Psoas muscle (tissue), 8 donors: ENCODE data around the gene MYCN. TPM values are rescaled to one million over a fixed set of nuclear protein-coding genes. Genes with fewer than 3 reads are reported as not detected.

Experiments used
- ATAC-seq, 4 donors: fragments of 200-7000 bp; cut with Tn5 transposase; one replicate each; pipeline ENCODE4 v1.9.1; 2020; ENCODE audit warnings: moderate library complexity in 3 of 4, mild to moderate bottlenecking in 2 of 4
- DNase-seq, 2 donors: peaks; one replicate each; pipeline ENCODE4 v3.0.0-alpha.2; 2020
- H3K27ac ChIP-seq: fragments of 200-600 bp; one replicate; pipeline ENCODE4 v1.8.0; 2022
- H3K27me3 ChIP-seq, 3 donors: fragments of 200-600 bp in 1 of 3; one replicate each; pipeline versions ENCODE4 v1.6.1 to v1.8.0; 2013 to 2022; ENCODE audit warnings: low read length in 2 of 3, mild to moderate bottlenecking in 2 of 3, moderate library complexity in 1 of 3; ENCODE audit not compliant: insufficient read depth in 3 of 3
- H3K36me3 ChIP-seq, 2 donors: fragments of 200-600 bp in 1 of 2; one replicate each; pipeline versions ENCODE4 v1.6.1 to v1.8.0; 2013 to 2022; ENCODE audit warnings: low read depth in 1 of 2, mild to moderate bottlenecking in 1 of 2, moderate library complexity in 1 of 2; ENCODE audit not compliant: insufficient read depth in 1 of 2
- H3K4me1 ChIP-seq: fragments of 200-600 bp; one replicate; pipeline ENCODE4 v1.8.0; 2022
- H3K4me3 ChIP-seq: fragments of 200-600 bp; one replicate; pipeline ENCODE4 v1.8.0; 2022; ENCODE audit warnings: mild to moderate bottlenecking
- H3K9me3 ChIP-seq: fragments of 200-600 bp; one replicate; pipeline ENCODE4 v1.8.0; 2022
- WGBS, 3 donors: extraction: QIAGEN DNeasy Blood & Tissue Kit; methylation state at CpG; one replicate each; pipeline versions ENCODE4 v1.1.6 to v1.1.7; 2013; 5-methylcytosine and 5-hydroxymethylcytosine counted together
- intact Hi-C, 2 donors: fragments of 100-400 bp; cut with DNase I; formaldehyde crosslinking; loops; one replicate each; pipeline versions ENCODE4 v1.11.0 to v1.14.2; 2022
- polyA plus RNA-seq, 3 donors: library from polyadenylated mRNA; stranded (reverse); fragments of 200-250 nt; gene quantifications; one replicate each; pipeline ENCODE4 v1.2.3, GENCODE V29; 2013
- total RNA-seq, 4 donors: library from RNA; stranded (reverse); fragmentation: NEBNext Ultra II Directional in 2 of 4; extraction: Animal tissue kit (Norgen Biotek cat#: 25700) in 2 of 4; gene quantifications; one replicate each; pipeline versions ENCODE4 v1.2.1 to v1.2.4, GENCODE V29; 2021 to 2023
- TF ChIP-seq, protein P1 (sequence below): fragments of 200-600 bp; IDR thresholded peaks from one replicate; pipeline ENCODE4 v1.8.0; 2022; ENCODE audit warnings: antibody characterized with exemption
- donor health status: healthy with polysubstance abuse.
- donor health status: DM: no; HTN: no; CAD: no; lungs with moderate emphysema.
- donor health status: Bipolar disorder and iron deficiency.
- donor health status: healthy.
- donor health status: DM: yes; HTN: yes; CAD: no.
- donor health status: DM: no; HTN: no; CAD: no.
- donor health status: DM: no; HTN: no; CAD: no.
- donor health status: DM: yes; HTN: yes; CAD: no.

Gene MYCN
- total and polyA plus RNA-seq, 7 donors = 0.10 to 0.36 (median 0.25) TPM

DNA sequence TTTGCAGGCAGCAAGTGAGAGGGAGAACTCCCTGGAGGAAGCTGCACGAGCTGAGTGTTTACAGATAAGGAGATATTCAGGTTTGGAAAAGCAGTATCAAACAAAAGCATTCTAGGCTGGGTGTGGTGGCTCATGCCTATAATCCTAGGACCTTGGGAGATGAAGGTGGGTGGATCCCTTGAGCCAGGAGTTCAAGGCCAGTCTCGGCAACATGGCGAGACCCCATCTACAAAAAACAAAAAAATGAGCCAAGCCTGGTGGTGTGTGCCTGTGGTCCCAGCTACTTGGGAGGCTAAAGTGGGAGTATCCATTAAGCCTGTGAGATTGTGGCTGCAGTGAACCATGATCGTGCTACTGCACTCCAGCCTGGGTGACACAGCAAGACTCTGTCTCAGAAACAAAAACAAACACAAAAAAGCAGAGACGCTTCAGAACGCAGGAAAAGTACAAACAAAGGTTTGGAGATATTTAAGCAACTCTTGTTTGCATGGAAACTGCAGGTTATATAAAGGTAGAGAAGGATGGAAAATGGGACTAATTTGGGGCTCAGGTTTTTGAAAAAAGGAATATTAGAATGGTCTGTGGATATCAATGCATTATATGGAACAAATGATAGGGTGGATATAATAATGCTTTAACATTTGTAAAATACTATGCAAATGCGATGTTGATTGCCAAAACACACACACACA lies 31.6 kb downstream of the MYCN start:
- no peak for DNase-seq
- H3K27me3 ChIP-seq = no peaks in the 10 kb centered on the region
- TF ChIP-seq, protein P1, sequence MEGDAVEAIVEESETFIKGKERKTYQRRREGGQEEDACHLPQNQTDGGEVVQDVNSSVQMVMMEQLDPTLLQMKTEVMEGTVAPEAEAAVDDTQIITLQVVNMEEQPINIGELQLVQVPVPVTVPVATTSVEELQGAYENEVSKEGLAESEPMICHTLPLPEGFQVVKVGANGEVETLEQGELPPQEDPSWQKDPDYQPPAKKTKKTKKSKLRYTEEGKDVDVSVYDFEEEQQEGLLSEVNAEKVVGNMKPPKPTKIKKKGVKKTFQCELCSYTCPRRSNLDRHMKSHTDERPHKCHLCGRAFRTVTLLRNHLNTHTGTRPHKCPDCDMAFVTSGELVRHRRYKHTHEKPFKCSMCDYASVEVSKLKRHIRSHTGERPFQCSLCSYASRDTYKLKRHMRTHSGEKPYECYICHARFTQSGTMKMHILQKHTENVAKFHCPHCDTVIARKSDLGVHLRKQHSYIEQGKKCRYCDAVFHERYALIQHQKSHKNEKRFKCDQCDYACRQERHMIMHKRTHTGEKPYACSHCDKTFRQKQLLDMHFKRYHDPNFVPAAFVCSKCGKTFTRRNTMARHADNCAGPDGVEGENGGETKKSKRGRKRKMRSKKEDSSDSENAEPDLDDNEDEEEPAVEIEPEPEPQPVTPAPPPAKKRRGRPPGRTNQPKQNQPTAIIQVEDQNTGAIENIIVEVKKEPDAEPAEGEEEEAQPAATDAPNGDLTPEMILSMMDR = no peak
- intact Hi-C loops = no loop called here
- H3K4me1 ChIP-seq = no peaks in the 10 kb centered on the region
- no peaks in the 10 kb centered on the region for H3K36me3 ChIP-seq
- no peaks in the 10 kb centered on the region for H3K9me3 ChIP-seq
- no peak overlapping the region for H3K4me3 ChIP-seq
- WGBS, 3 donors = 88 to 92% (median 90%) methylated on average over 7 of the region's 7 CpGs
- no peak for ATAC-seq
- H3K27ac ChIP-seq = no peak overlapping the region

DNA sequence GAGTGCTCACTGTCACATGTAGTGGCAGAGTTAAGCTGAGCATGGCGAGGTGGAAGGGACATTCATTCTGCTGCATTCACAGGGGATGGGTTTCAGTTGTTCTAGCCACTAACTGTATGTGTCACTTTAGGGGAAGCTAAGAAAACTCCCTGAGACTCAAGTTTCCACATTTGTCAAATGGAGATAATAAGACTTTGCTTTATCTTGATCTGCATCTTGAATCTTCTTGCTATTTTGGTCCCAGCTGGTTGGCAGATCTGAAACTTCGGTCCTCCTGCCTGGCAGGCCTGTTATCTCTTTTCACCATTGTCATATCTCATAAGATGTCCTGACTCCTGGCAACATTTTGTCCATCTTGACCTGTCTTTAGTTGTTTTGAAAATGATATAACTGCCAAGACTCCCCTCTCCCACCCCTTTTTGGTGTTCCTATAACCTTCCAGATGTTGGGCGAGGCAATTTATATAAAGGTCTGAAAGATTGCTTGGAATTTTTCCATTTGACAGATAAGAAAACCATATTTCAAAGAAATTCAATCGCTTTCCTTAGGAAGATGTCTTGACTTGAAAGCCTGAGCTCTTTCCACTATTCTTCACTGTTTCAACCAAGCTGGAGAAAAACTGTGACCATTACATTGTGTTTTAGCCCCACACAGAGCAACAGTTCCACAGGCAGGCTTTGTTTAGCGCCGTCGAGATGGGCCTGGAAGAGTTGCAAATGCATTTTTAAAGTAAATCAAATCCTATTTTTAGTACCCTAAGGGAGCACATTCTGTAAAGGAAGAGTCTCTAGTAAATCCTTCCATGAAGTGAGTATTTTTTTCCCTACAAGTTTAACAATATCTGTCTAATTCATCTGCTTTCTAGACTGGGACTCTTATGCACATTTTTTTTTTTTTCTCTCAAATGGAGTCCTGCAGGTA lies 33.4 kb downstream of the MYCN start:
- TF ChIP-seq, protein P1 = no peak
- Histone ChIP-seq H3K4me1 (no peaks in the 10 kb centered on the region), H3K36me3 (no peaks in the 10 kb centered on the region), H3K27ac (no peak overlapping the region), H3K27me3 (no peaks in the 10 kb centered on the region), H3K9me3 (no peaks in the 10 kb centered on the region), H3K4me3 (no peak overlapping the region)
- 69 to 78% (median 71%) methylated on average over 7 of the region's 7 CpGs for WGBS, 3 donors
- no peak for ATAC-seq
- intact Hi-C loops = no loop called here
- DNase-seq = no peak

DNA sequence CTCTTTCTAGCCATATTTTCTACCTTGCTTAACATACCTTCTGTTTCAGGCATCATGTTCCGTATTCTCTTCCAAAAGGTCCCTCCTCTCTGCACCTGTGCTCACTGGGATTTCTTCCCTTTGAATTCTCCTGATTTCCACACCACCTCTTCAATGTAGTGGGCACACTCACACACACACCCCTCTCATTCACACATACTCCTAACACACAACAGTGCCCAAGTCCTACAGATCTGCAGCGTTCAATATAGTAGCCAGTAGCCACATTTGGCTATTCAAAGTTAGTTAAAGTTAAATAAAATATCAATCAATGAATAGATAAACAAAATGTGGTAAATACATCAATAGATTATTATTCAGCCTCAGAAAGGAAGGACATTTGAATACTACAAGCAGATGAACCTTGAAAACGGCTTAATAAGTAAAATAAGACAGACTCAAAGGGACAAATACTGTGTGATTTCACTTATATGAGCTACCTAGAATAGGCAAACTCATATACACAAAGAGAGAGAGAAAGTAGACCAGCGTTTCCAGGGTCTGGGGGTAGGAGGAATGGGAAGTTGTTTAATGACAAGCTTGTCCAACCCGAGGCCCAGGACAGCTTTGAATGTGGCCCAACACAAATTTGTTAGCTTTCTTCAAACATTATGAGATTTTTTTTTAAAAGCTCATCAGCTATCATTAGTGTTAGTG lies 34.4 kb downstream of the MYCN start:
- no peaks in the 10 kb centered on the region for H3K27me3 ChIP-seq
- TF ChIP-seq, protein P1 = no peak
- DNase-seq (no peak), ATAC-seq (no peak)
- H3K4me1 ChIP-seq = no peaks in the 10 kb centered on the region
- intact Hi-C loops = no loop called here
- H3K27ac ChIP-seq = no peak overlapping the region
- H3K36me3 ChIP-seq = no peaks in the 10 kb centered on the region
- 91 to 94% (median 93%) methylated on average over 5 of the region's 5 CpGs for WGBS, 3 donors
- H3K4me3 ChIP-seq = no peak overlapping the region
- H3K9me3 ChIP-seq = no peaks in the 10 kb centered on the region

DNA sequence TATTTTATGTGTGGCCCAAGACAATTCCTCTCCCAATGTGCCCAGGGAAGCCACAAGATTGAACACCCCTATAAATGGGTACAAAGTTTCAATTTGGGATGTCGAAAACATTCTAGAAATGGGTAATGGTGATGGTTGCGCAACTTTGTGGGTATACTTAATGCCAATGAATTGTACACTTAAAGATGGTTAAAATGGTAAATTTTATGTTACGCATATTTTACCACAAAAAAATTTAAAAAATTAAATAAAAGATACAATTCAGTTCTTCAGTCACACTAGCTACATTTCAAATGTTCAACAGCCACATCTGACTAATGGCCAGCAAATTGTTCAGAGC lies 34.9 kb downstream of the MYCN start:
- 97 to 100% (median 99%) methylated on average over 3 of the region's 3 CpGs for WGBS, 3 donors
- H3K4me1 ChIP-seq = no peaks in the 10 kb centered on the region

More for the DNA sequence above, 34.9 kb downstream of the MYCN start:
- ATAC-seq = no peak
- Histone ChIP-seq H3K27me3 (no peaks in the 10 kb centered on the region), H3K4me3 (no peak overlapping the region), H3K27ac (no peak overlapping the region), H3K9me3 (no peaks in the 10 kb centered on the region), H3K36me3 (no peaks in the 10 kb centered on the region)
- TF ChIP-seq, protein P1 = no peak
- intact Hi-C loops = no loop called here
- no peak for DNase-seq
